Cardiac fibroblast (primary cell): ENCODE measurements around the gene PLEKHH2.

Experiments used
- DNase-seq, 2 donors: peaks; one replicate each; pipeline versions ENCODE4 v3.0.0 to v3.0.0-alpha.2; 2010; ENCODE audit warnings: low read depth in 2 of 2
- H3K4me3 ChIP-seq, 2 donors: replicated peaks in 1 of 2; 1 replicate in 1 of 2; 2 replicates in 1 of 2; pipeline ENCODE4 v1.5.1; 2011; ENCODE audit warnings: low read depth in 2 of 2, low read length in 2 of 2, mild to moderate bottlenecking in 2 of 2, moderate library complexity in 1 of 2
- TF ChIP-seq, protein P1 (sequence below): IDR thresholded peaks from one replicate; pipeline ENCODE4 v1.5.1; 2011; ENCODE audit warnings: low read depth, mild to moderate bottlenecking, low read length, inconsistent platforms

Gene PLEKHH2

DNA sequence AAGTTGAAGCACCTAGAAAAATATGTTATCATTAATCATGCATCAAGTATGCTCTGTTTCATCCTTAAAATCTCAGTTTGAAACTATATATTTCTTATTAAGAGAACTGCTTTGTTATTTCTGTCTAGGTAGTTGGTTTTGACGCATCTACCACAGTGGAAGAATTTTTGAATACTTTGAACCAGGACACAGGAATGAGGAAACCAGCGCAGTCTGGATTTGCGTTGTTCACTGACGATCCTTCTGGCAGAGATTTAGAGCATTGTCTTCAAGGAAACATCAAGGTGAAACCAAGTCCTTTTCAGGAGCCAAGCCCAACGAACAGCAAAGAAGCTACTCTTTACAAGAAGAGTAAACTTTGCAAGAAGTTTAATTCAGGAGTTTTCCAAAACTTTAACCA is 106.6 kb downstream of the PLEKHH2 start:
- TF ChIP-seq, protein P1, sequence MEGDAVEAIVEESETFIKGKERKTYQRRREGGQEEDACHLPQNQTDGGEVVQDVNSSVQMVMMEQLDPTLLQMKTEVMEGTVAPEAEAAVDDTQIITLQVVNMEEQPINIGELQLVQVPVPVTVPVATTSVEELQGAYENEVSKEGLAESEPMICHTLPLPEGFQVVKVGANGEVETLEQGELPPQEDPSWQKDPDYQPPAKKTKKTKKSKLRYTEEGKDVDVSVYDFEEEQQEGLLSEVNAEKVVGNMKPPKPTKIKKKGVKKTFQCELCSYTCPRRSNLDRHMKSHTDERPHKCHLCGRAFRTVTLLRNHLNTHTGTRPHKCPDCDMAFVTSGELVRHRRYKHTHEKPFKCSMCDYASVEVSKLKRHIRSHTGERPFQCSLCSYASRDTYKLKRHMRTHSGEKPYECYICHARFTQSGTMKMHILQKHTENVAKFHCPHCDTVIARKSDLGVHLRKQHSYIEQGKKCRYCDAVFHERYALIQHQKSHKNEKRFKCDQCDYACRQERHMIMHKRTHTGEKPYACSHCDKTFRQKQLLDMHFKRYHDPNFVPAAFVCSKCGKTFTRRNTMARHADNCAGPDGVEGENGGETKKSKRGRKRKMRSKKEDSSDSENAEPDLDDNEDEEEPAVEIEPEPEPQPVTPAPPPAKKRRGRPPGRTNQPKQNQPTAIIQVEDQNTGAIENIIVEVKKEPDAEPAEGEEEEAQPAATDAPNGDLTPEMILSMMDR: no peak
- no peak for DNase-seq

DNA sequence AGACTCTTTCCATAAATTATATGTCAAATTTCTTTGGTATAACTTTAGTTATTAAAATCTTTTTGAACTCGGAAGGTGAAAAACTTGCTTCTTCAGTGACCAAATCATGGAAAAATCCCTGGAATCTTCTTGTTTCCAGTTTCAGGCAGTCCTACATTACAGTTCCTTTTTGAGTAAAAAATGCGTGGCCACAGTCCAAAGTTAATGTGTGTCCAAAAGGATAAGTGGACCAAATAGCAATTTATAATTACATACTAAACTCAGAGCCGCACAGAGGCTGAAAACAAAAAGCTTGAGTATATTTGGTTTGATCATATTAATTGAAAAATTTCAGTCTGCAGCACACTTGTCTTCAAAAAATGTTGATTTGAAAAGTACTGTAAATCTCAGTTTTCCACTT is 108.4 kb downstream of the PLEKHH2 start:
- DNase-seq: peak; percentile 62 to 73
- TF ChIP-seq, protein P1: no peak

More for the DNA sequence above, 106.6 kb downstream of the PLEKHH2 start:
- H3K4me3 ChIP-seq: no peak overlapping the region

DNA sequence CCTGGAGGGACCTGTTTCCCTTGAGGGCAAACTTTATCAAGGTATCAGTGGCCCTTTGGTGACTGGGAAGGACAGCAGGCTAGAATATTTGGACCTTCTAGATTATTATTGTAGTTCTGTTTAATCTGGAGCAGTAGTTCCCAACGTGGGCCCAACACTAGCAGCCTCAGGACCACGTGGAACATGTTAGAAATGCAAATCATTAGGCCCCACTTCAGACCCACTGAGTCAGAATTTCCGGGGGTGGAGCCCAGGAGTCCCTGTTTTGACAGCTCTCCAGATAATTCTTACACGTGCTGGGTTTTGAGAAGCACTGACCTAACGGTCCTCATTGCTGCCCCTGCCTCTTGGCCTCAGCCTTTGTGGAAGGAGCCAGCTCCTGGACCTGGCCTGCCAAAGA is 111.3 kb downstream of the PLEKHH2 start:
- TF ChIP-seq, protein P1: no peak
- no peak overlapping the region for H3K4me3 ChIP-seq
- no peak for DNase-seq

More for the DNA sequence above, 108.4 kb downstream of the PLEKHH2 start:
- H3K4me3 ChIP-seq: no peak overlapping the region

DNA sequence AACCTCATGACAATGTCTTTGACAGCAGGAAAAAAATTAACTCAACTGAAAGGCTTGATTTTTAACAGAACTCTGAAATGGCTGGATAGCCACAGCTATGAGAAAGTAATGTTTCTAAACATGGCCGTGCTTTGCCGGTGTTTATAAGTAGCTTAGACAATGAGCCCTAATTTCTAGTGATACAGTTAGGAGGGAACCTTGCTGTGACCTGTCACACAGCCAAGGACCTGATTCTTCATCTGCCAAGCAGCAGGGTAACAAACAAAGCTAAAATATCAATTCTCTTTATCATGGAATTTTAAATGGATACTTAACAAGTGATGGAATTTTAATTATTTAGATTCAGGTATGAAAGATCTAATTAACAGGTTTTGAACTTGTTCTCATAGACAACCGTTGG is 112.5 kb downstream of the PLEKHH2 start:
- TF ChIP-seq, protein P1: no peak
- DNase-seq: no peak
- H3K4me3 ChIP-seq: no peak overlapping the region

DNA sequence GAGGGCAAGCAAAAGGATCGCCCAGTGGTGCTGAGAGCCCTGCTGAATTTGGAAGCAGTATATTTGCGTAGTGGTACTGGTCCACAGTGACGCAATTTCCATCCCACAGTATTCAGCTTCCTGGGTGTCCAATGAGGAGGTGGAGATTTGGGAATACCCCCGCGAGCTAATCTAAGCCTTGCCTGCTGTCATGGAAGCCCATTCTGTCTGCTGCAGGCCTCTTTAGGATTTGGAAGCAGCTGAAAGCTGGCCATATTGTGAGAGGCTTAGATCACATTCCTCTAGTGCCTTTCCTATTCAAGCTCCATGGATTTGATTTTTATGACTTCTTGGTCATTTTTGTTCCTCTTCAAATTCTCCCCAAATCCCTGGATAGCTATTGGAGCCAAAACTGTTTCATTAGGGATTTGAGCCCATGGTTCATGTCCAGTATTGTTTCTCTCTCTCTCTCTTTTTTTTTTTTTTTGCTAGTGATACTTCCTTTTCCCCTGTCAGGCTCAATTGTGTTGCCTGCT is 114.5 kb downstream of the PLEKHH2 start:
- TF ChIP-seq, protein P1: no peak
- no peak for DNase-seq
- no peak overlapping the region for H3K4me3 ChIP-seq

DNA sequence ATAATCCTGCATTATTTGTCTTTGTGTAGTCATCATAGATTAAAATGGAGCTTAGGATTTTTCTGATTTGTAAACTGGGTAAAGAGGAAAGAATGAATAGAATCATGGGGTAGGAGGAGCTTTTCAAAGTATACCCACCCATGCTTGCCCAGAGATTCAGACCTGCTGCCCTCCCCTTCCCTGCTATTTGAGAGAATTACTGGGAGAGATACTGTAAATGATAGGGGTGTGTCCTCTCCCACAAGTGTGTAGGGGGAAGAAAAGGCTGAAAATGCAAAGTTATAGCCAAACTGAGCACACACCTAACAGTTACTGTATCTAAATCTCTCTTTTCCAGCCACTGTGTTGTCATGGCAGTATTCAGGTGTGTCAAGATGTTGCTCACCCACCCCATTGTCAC is 115.2 kb downstream of the PLEKHH2 start:
- TF ChIP-seq, protein P1: no peak
- no peak for DNase-seq
- no peak overlapping the region for H3K4me3 ChIP-seq

DNA sequence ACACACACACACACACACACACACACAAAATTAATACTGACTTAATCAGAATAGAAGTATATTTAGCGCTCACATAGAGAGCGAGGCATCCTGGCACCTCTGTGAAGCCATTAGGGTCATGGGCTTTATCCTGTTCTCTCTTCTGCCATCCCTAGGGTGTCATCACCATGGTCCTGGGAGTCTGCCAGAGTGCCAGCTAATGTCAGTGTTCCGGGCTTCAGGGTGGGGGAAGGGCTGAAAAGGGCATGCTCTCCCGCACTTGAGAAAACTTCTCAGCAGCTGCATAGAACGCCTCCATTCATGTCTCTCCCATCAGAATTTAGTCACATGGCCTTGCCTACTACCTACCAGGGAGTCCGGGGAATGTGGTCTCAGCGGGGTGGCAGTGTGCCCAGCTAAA is 117.1 kb downstream of the PLEKHH2 start:
- DNase-seq: no peak
- TF ChIP-seq, protein P1: no peak
- H3K4me3 ChIP-seq: no peak overlapping the region
